ENCODE data around the gene STAC3.

GRCh38 chr12:57247041-57247440 is 3.9 kb downstream of the STAC3 start:
- TF ChIP-seq ZNF274 (IDR thresholded peaks at IDR 0.05; ENCODE audit: low read depth, low read length) (no peak), YY1 (IDR thresholded peaks at IDR 0.05; ENCODE audit: insufficient read depth, insufficient read length) (no peak)

All from NT2/D1 (cell line).